SK-N-SH treated with all-trans-retinoic acid at 6 μM for 48 hours (cell line): ENCODE measurements around the gene NRARP.

Experiments
- GLIS3 ChIP-seq: fragments of 250-450 bp; sonication (Bioruptor Pico); IDR thresholded peaks from 2 replicates; pipeline ENCODE4 v1.5.0; 2020; ENCODE audit warnings: mild to moderate bottlenecking, moderate library complexity
- TF ChIP-seq, protein P1 (sequence below): fragments of 250-450 bp; sonication (Bioruptor Pico); IDR thresholded peaks from 2 replicates; pipeline ENCODE4 v1.5.1; 2020; ENCODE audit warnings: low read depth, mild to moderate bottlenecking, moderate library complexity

DNA sequence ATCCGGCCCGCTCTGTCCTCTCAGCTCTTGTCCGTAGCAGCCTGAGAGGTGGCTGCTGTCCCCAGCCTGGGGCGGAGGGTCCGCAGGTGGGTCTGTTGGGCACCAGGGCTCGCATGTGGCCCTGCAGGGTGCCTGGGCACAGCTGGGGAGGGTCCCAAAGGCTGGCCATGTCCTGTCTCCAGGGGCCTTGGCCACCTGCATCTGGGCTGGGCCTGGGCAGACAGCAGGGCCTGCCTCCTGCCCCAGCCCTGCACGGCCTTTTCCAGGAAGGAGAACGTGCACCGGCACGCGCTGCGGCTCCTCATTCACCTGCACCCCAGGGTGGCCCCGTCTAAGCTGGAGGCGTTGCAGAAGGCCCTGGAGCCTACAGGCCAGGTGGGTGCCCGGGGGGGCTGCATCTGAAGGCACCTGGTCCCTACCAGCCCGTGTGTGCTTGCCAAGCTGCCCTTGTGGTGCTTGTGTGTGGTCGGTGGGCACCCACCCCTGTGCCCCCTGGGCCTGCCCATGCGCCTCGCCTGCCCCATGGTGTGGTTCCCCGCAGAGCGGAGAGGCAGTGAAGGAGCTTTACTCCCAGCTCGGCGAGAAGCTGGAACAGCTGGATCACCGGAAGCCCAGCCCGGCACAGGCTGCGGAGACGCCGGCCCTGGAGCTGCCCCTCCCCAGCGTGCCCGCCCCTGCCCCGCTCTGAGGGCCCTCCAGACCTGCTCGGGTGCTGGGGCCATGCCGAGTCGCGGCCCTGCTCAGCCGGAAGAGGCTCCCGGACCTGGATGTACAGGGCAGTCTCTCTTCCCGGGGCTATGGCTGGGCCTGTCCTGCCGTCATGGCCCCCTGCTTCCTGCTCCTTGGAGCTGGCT, 29.6 kb downstream of the NRARP start:
- no peak for TF ChIP-seq GLIS3 (CRISPR knock-in tag)
- TF ChIP-seq, protein P1, sequence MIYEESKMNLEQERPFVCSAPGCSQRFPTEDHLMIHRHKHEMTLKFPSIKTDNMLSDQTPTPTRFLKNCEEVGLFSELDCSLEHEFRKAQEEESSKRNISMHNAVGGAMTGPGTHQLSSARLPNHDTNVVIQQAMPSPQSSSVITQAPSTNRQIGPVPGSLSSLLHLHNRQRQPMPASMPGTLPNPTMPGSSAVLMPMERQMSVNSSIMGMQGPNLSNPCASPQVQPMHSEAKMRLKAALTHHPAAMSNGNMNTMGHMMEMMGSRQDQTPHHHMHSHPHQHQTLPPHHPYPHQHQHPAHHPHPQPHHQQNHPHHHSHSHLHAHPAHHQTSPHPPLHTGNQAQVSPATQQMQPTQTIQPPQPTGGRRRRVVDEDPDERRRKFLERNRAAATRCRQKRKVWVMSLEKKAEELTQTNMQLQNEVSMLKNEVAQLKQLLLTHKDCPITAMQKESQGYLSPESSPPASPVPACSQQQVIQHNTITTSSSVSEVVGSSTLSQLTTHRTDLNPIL (CRISPR knock-in tag): no peak
